GM12873 (cell line): Measurements from ENCODE around the gene P2RX3.

Experiments used
- CTCF ChIP-seq: IDR thresholded peaks from 2 replicates; pipeline ENCODE4 v1.5.1; 2012; ENCODE audit warnings: low read depth, mild to moderate bottlenecking, moderate library complexity, low read length, control low read depth; ENCODE audit not compliant: insufficient read depth; ENCODE audit errors: missing control alignments

P2RX3 gene

GRCh38 chr11:57338142-57338541, at the start of gene P2RX3:
Gene P2RX3, plus strand, starts transcription at chr11:57338352. Its CDS starts 199 bp downstream, at chr11:57338551.
- TF ChIP-seq CTCF = no peak

DNA sequence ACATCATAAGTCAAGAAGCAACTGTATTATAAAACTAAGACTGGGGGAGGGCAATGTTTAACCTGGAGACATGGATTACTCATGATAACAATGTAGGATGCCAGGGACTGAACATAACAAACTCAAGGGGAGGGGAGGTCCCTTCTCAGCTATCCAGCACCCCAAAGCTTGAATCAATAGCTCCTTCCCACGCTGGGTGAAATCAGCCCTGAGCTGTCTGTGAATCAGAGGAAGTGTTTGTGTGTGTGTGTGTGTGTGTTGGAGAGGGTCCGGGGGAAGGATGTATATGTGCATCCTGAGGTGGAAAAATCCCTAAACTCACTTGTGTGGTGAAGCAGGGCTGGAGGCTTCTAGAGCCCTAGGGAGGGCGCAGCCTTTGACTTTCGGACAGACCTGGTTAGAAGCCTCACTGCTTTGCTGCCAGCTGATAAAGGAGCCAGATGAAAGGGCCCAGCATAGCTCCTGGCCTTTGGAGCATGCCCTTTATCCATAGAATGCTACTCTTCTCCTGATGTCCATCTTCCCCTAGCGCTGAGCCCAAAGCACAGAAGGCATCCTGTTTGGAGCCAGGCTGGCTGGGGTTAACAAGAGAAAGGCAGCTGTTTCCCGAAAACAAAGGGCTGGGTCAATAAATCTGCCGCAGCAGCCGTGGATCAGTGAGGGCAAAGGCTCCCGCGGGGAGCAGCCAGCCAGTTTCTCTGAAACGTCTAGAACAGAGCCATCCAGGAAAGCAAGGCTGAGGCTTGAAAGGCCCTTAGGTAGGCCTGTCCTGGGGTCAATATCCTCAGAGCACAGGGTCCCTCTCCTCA, 49.2 kb upstream of the P2RX3 start:
- TF ChIP-seq CTCF = no peak

- TF ChIP-seq CTCF = no peak
Measured at GRCh38 chr11:57290288-57290687, 47.9 kb upstream of the P2RX3 start.

DNA sequence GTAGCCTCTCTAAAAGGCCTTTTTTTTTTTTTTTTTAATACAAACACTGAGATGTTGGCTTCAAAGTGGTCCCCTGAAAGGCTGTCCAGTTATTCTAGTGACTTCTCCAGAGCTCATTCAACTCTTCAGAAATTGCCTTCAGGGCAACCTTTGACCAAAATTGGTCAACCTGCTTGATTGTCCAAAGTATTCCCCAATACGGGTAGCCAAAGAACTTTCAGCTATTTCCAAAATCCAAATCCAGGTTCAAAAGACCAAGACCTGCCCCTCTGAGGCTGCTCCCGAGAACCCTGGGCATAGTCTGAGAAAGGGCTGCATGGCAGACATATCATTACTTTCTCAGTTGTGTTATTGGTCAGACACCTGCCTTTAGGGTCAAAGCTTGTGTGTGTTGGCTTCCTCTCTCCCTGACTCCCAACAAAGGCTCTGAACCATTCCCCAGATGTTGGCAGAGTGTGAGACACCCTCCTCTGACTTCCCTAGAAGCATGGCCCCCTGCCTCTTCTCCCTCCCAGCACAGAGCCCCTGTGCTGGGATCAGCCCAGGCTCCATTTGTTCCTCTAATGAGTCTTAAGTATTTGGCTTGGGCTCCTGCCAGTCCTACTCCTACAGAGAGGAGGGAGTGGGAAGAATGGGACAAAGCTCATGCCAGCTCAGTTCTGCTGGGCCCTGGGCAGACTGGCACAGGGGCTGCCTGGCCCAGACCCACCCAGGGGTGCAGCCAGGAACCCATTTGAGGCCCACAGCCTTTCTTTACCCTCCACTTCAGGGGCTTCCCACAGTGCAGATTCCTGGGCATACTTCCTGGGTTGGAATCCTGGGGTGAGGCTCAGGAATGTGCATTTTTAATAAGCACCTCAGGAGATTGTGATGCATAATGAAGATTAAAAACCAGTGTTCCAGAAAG, 43.7 kb upstream of the P2RX3 start:
- no peak for TF ChIP-seq CTCF

GRCh38 chr11:57297221-57297620, 40.9 kb upstream of the P2RX3 start:
- no peak for TF ChIP-seq CTCF

GRCh38 chr11:57299150-57299737, 38.9 kb upstream of the P2RX3 start:
- TF ChIP-seq CTCF = no peak

DNA sequence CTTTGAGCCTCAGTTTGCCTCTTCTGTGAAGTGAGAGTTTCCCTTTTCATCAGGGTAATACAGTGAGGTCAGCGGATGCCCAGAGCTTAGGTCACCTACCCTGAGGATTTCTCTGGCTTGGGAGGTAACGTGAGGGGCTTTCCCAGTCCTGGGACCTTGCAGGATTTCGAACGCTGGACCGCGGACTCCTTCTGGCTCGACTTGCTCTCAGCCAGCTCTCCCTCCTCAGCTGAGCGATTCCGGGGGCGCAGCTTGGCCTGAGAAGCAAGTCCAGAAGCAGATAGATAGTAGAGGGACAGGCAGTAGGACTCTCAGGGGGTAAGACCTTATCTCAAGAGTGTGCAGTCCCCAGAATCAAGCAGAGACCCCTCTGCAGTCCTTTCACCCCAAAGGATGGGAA, 37.4 kb upstream of the P2RX3 start:
- TF ChIP-seq CTCF = no peak
